GM12878 (cell line): ENCODE results near the gene ADIG. TPM values are rescaled to one million over a fixed set of nuclear protein-coding genes. Genes with fewer than 3 reads are reported as not detected.

Experiments
- ATAC-seq: fragments of 200-7000 bp; cut with Tn5 transposase; 3 replicates; pipeline ENCODE4 v1.9.1; 2020; ENCODE audit warnings: mild to moderate bottlenecking, moderate library complexity
- BruUV-seq: library from RNA; stranded (reverse); fragments of 400-500 nt; replicated peaks from 2 replicates; lab custom pipeline; 2021; lab: Mats Ljungman, UMichigan
- CTCF ChIA-PET: fragments of 300-600 bp; sonication (Branson Sonifier 250); formaldehyde crosslinking; extraction: SDS; loops from one replicate; lab custom pipeline; 2021; ENCODE audit warnings: inconsistent platforms; lab: Yijun Ruan, JAX
- POLR2A ChIA-PET: fragments of 350-600 bp; formaldehyde crosslinking; extraction: SDS; loops from one replicate; lab custom pipeline; 2021; ENCODE audit warnings: inconsistent platforms; lab: Charles Lee
- RAD21 ChIA-PET: fragments of 300-600 bp; sonication (Branson Sonifier 250); formaldehyde crosslinking; loops from one replicate; lab custom pipeline; 2023; ENCODE audit warnings: antibody characterized with exemption; ENCODE audit not compliant: unreplicated experiment; lab: Charles Lee
- SMC1A ChIA-PET: fragments of 300-600 bp; sonication (Branson Sonifier 250); formaldehyde crosslinking; loops from one replicate; lab custom pipeline; 2023; ENCODE audit not compliant: unreplicated experiment, uncharacterized antibody; lab: Charles Lee
- DNase-seq: peaks from one replicate; pipeline ENCODE4 v3.0.0-alpha.2; 2011; ENCODE audit warnings: low read depth, low spot score
- FAIRE-seq: peaks from 3 replicates; lab custom pipeline; 2011; peaks lifted over from hg19 to GRCh38; lab: Jason Lieb, UNC
- H2AFZ ChIP-seq: 2 replicates; pipeline ENCODE4 v1.6.0; 2011; ENCODE audit warnings: low read depth, low read length, control low read depth; ENCODE audit not compliant: control insufficient read depth
- H3K27ac ChIP-seq: 2 replicates; pipeline ENCODE4 v1.5.1; 2011; ENCODE audit warnings: control low read depth; ENCODE audit not compliant: control insufficient read depth, insufficient read depth
- H3K27me3 ChIP-seq, 2 experiments: replicated peaks in 1 of 2; 2 replicates each; pipeline versions ENCODE4 v1.6.0 to v1.6.1; 2011; ENCODE audit warnings: low read length in 1 of 2; ENCODE audit not compliant: control insufficient read depth in 2 of 2, insufficient read depth in 2 of 2
- H3K36me3 ChIP-seq, 2 experiments: 2 replicates each; pipeline ENCODE4 v1.5.1; 2011; ENCODE audit warnings: low read length in 1 of 2; ENCODE audit not compliant: control insufficient read depth in 2 of 2, insufficient read depth in 2 of 2
- H3K4me1 ChIP-seq: 2 replicates; pipeline ENCODE4 v1.6.1; 2011; ENCODE audit warnings: mild to moderate bottlenecking, low read length, moderate library complexity, mixed read lengths; ENCODE audit not compliant: control insufficient read depth, insufficient read depth
- H3K4me2 ChIP-seq: 2 replicates; pipeline ENCODE4 v1.6.0; 2011; ENCODE audit warnings: control low read depth; ENCODE audit not compliant: control insufficient read depth, insufficient read depth
- H3K4me3 ChIP-seq: fragments of 200-600 bp; sonication (generic); 2 replicates; pipeline ENCODE4 v1.5.1; 2016
- H3K79me2 ChIP-seq: 2 replicates; pipeline ENCODE4 v1.6.0; 2011; ENCODE audit warnings: low read length; ENCODE audit not compliant: control insufficient read depth, insufficient read depth
- H3K9ac ChIP-seq: 2 replicates; pipeline ENCODE4 v1.8.0; 2011; ENCODE audit warnings: low read length, control low read depth, mixed read lengths; ENCODE audit not compliant: control insufficient read depth, insufficient read depth
- H3K9me3 ChIP-seq: replicated peaks from 3 replicates; pipeline ENCODE4 v1.5.1; 2011; ENCODE audit warnings: mild to moderate bottlenecking, low read length; ENCODE audit not compliant: control insufficient read depth, insufficient read depth
- H4K20me1 ChIP-seq: 2 replicates; pipeline ENCODE4 v1.6.0; 2011; ENCODE audit not compliant: control insufficient read depth, insufficient read depth
- ATF3 ChIP-seq: IDR thresholded peaks from 2 replicates; pipeline ENCODE4 v1.6.1; 2011; ENCODE audit warnings: low read depth, mild to moderate bottlenecking, low read length, moderate library complexity, borderline replicate concordance; ENCODE audit errors: extremely low read depth
- CBX5 ChIP-seq: sonication (generic); IDR thresholded peaks from 2 replicates; pipeline ENCODE4 v1.6.1; 2016; ENCODE audit warnings: low read depth, moderate library complexity, mild to moderate bottlenecking, inconsistent platforms
- CREB1 ChIP-seq: IDR thresholded peaks from 2 replicates; pipeline ENCODE4 v1.6.1; 2012; ENCODE audit warnings: low read depth, mild to moderate bottlenecking, inconsistent platforms
- EED ChIP-seq: sonication (generic); IDR thresholded peaks from 2 replicates; pipeline ENCODE4 v1.6.1; 2016; ENCODE audit warnings: antibody characterized with exemption, low read depth
- ELK1 ChIP-seq: IDR thresholded peaks from 2 replicates; pipeline ENCODE4 v1.6.1; 2012; ENCODE audit warnings: low read depth, low read length, improper control_type of control experiment
- IKZF2 ChIP-seq, 2 experiments: fragments of 450-650 bp; IDR thresholded peaks; 2 replicates each; pipeline ENCODE4 v1.6.1; 2017; ENCODE audit warnings: mild to moderate bottlenecking in 2 of 2, moderate library complexity in 2 of 2
- MYB ChIP-seq: fragments of 150-350 bp; IDR thresholded peaks from 2 replicates; pipeline ENCODE4 v1.6.1; 2014; ENCODE audit warnings: mild to moderate bottlenecking, low read depth, low read length, borderline replicate concordance
- NFIC ChIP-seq: IDR thresholded peaks from 2 replicates; pipeline ENCODE4 v1.6.1; 2012; ENCODE audit warnings: low read depth, mild to moderate bottlenecking, inconsistent platforms, low read length, moderate library complexity
- NR2C2 ChIP-seq: IDR thresholded peaks from 2 replicates; pipeline ENCODE4 v1.6.1; 2011; ENCODE audit warnings: borderline replicate concordance, low read depth; ENCODE audit not compliant: control insufficient read depth, insufficient read length
- POLR2AphosphoS2 ChIP-seq: IDR thresholded peaks from 2 replicates; pipeline ENCODE4 v1.6.1; 2011; ENCODE audit warnings: low read depth, mild to moderate bottlenecking, low read length, improper control_type of control experiment, moderate library complexity
- RB1 ChIP-seq: fragments of 450-650 bp; formaldehyde crosslinking; IDR thresholded peaks from 2 replicates; pipeline ENCODE4 v1.6.1; 2017; ENCODE audit warnings: mild to moderate bottlenecking, borderline replicate concordance
- SMARCA5 ChIP-seq: fragments of 450-650 bp; IDR thresholded peaks from 2 replicates; pipeline ENCODE4 v1.6.1; 2017; ENCODE audit warnings: mild to moderate bottlenecking
- WGBS: methylation state at CpG from one replicate; pipeline ENCODE4 v1.1.6; 2016; ENCODE audit warnings: low lambda C conversion rate; ENCODE audit not compliant: insufficient replicate concordance, insufficient coverage; ENCODE audit errors: missing lambda C conversion rate; 5-methylcytosine and 5-hydroxymethylcytosine counted together
- in situ Hi-C: fragments of 300-500 bp; cut with MboI; formaldehyde crosslinking; loops from 9 replicates; pipeline ENCODE4 v1.14.3; 2018; ENCODE audit warnings: mixed read lengths
- intact Hi-C: fragments of 100-400 bp; cut with micrococcal nuclease; formaldehyde crosslinking; loops from one replicate; pipeline ENCODE4 v1.14.2; 2022; ENCODE audit not compliant: unreplicated experiment
- polyA plus RNA-seq, 11 experiments: library from polyadenylated mRNA; depleted of rRNA in 4 of 11; unstranded in 6 of 11; stranded (reverse) in 5 of 11; fragments of >200 nt; fragmentation: Nextera tagmentation in 4 of 11; fragmentation: Illumina TruSeq in 1 of 11; extraction: Ambion mirVana in 4 of 11; extraction: Trizol in 1 of 11; gene quantifications; 1 replicate in 1 of 11; 2 replicates in 10 of 11; pipeline versions ENCODE4 v1.2.1 to v1.2.3, GENCODE V29; 2011 to 2016; ENCODE audit warnings: inconsistent platforms in 2 of 11, missing spikeins in 2 of 11, low read depth in 1 of 11
- total RNA-seq, 4 experiments: library from RNA; depleted of rRNA in 3 of 4; stranded (reverse); fragments of >200 nt in 3 of 4; fragmentation: Illumina TruSeq in 1 of 4; extraction: Trizol in 1 of 4; gene quantifications; 2 replicates each; pipeline versions ENCODE4 v1.2.1 to v1.2.3, GENCODE V29; 2013 to 2021

The ADIG gene
- total and polyA plus RNA-seq, 10 of the 15 experiments (the other 5 are each of a cell fraction or from before 2014, with no cell fraction given), result not detected

- TF ChIP-seq RB1, result no peak
- TF ChIP-seq NFIC, result no peak
- TF ChIP-seq SMARCA5, result no peak
- TF ChIP-seq NR2C2, result no peak
- TF ChIP-seq POLR2AphosphoS2, result no peak
- no peak for TF ChIP-seq EED
Measured at GRCh38 chr20:38534756-38535155, 46.2 kb upstream of the ADIG start (continued).

- DNase-seq (no peak), ATAC-seq (no peak), FAIRE-seq (no peak)
- no peak for TF ChIP-seq IKZF2 (IDR thresholded peaks at IDR 0.05)
- TF ChIP-seq ATF3, result no peak
- TF ChIP-seq CBX5, result no peak
- no peak for TF ChIP-seq MYB
- TF ChIP-seq ELK1, result no peak
- TF ChIP-seq CREB1, result no peak
- Histone ChIP-seq H3K4me1 (no peaks in the 10 kb centered on the region), H3K4me3 (no peak overlapping the region), H3K4me2 (no peak overlapping the region), H3K36me3 (peaks cover 1 to 33% of the 10 kb centered on the region in 2 experiments; a peak in 3 of 4 replicates), H3K27me3 (no peaks in the 10 kb centered on the region), H3K9me3 (no peaks in the 10 kb centered on the region), H2AFZ (no peak overlapping the region), H3K9ac (no peak overlapping the region), H4K20me1 (no peaks in the 10 kb centered on the region), H3K79me2 (no peaks in the 10 kb centered on the region), H3K27ac (no peak overlapping the region)
- in situ Hi-C loops, result no loop called here
- ChIA-PET RAD21 (no interaction called here), POLR2A (no interaction called here), CTCF (no interaction called here), SMC1A (no interaction called here)
- WGBS, result 72% methylated on average over 2 of the region's 2 CpGs
- intact Hi-C loops, result no loop called here
- no TSS peak for BruUV-seq
Measured at GRCh38 chr20:38536310-38536709, 44.7 kb upstream of the ADIG start.
